Lower lobe of right lung (tissue), 2 donors: Measurements from ENCODE around the gene ENTR1. TPM values are rescaled to one million over a fixed set of nuclear protein-coding genes. Genes with fewer than 3 reads are reported as not detected.

Experiments
- ATAC-seq, 2 donors: fragments of 200-7000 bp; cut with Tn5 transposase; one replicate each; pipeline ENCODE4 v1.9.1; 2020 to 2022; ENCODE audit warnings: mild to moderate bottlenecking in 2 of 2, moderate library complexity in 2 of 2
- DNase-seq: peaks from one replicate; pipeline ENCODE4 v3.0.0-alpha.2; 2020
- H3K27ac ChIP-seq: fragments of 200-600 bp; one replicate; pipeline ENCODE4 v1.8.0; 2022
- H3K27me3 ChIP-seq: fragments of 200-600 bp; one replicate; pipeline ENCODE4 v1.8.0; 2022; ENCODE audit warnings: low read depth
- H3K36me3 ChIP-seq: fragments of 200-600 bp; one replicate; pipeline ENCODE4 v1.8.0; 2022; ENCODE audit warnings: mild to moderate bottlenecking
- H3K4me1 ChIP-seq: fragments of 200-600 bp; one replicate; pipeline ENCODE4 v1.8.0; 2022
- H3K4me3 ChIP-seq: fragments of 200-600 bp; one replicate; pipeline ENCODE4 v1.8.0; 2022; ENCODE audit warnings: mild to moderate bottlenecking
- H3K9me3 ChIP-seq: fragments of 200-600 bp; one replicate; pipeline ENCODE4 v1.8.0; 2022
- intact Hi-C: fragments of 100-400 bp; cut with DNase I; formaldehyde crosslinking; loops from one replicate; pipeline ENCODE4 v1.11.0; 2022
- total RNA-seq: library from RNA; stranded (reverse); fragmentation: NEBNext Ultra II Directional; extraction: Animal tissue kit (Norgen Biotek cat#: 25700); gene quantifications from one replicate; pipeline ENCODE4 v1.2.1, GENCODE V29; 2021
- TF ChIP-seq, protein P1 (sequence below): fragments of 200-600 bp; IDR thresholded peaks from one replicate; pipeline ENCODE4 v1.8.0; 2022; ENCODE audit warnings: antibody characterized with exemption, mild to moderate bottlenecking
- donor health status: DM: no; HTN: yes; CAD: no; lungs with severe emphysema.

Gene ENTR1
- total RNA-seq, 1 donor from 2014 or later: 34.3 TPM

- ATAC-seq (peak in 1 of 2 donors; percentile 35), DNase-seq (peak; percentile 40)
- Histone ChIP-seq H3K27ac (no peak overlapping the region), H3K36me3 (peaks cover 98% of the 10 kb centered on the region), H3K4me1 (no peaks in the 10 kb centered on the region), H3K27me3 (no peaks in the 10 kb centered on the region), H3K4me3 (no peak overlapping the region), H3K9me3 (no peaks in the 10 kb centered on the region)
- TF ChIP-seq, protein P1, sequence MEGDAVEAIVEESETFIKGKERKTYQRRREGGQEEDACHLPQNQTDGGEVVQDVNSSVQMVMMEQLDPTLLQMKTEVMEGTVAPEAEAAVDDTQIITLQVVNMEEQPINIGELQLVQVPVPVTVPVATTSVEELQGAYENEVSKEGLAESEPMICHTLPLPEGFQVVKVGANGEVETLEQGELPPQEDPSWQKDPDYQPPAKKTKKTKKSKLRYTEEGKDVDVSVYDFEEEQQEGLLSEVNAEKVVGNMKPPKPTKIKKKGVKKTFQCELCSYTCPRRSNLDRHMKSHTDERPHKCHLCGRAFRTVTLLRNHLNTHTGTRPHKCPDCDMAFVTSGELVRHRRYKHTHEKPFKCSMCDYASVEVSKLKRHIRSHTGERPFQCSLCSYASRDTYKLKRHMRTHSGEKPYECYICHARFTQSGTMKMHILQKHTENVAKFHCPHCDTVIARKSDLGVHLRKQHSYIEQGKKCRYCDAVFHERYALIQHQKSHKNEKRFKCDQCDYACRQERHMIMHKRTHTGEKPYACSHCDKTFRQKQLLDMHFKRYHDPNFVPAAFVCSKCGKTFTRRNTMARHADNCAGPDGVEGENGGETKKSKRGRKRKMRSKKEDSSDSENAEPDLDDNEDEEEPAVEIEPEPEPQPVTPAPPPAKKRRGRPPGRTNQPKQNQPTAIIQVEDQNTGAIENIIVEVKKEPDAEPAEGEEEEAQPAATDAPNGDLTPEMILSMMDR: no peak
- intact Hi-C loops: no loop called here
Observed at GRCh38 chr9:136455043-136456002, 44.9 kb upstream of the ENTR1 start.

DNA sequence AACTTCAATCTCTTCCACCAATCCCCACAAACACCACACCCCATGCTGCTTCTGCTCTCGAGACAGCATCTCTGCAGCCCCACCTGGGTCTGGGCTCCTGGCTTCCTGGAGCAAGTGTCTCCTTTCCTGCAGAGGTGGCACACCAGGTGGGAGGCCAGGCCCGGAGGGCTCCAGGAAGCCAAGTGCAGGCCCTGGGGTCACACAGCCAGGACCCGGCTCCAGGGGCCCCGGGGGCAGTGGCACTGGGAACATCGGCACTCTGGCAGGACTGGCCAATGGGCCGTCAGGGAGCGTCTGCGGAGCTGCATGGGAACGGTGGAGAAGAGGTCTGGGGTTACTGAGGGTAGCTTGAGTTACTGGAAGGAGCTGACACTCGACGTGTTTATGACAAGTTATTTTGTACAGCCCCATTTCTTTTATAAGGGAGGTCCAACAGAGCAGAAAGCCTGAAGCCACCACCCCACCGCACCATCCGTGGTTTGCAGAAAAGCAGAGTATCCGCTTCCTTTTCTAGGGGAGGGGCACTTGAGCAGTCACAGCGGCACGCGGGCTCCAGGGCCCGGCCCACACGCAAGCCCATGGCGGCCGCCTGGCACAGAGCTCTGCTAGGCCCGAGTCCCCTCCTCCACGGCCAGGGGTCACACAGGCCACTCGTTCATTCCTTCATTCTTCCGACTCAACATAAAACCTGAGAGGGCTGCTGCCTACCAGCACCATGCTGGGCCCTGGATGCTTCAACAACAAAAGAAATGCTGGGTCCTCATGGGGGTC, 43.8 kb upstream of the ENTR1 start:
- Histone ChIP-seq H3K9me3 (no peaks in the 10 kb centered on the region), H3K4me3 (no peak overlapping the region), H3K4me1 (no peaks in the 10 kb centered on the region), H3K36me3 (peaks cover 98% of the 10 kb centered on the region), H3K27ac (no peak overlapping the region), H3K27me3 (no peaks in the 10 kb centered on the region)
- ATAC-seq (peak; percentile 15 to 18), DNase-seq (peak; percentile 36)
- TF ChIP-seq, protein P1: no peak
- intact Hi-C loops: no loop called here

GRCh38 chr9:136453326-136453725, 42.9 kb upstream of the ENTR1 start:
- Histone ChIP-seq H3K4me3 (no peak overlapping the region), H3K36me3 (peaks cover 96% of the 10 kb centered on the region), H3K4me1 (no peaks in the 10 kb centered on the region), H3K9me3 (no peaks in the 10 kb centered on the region), H3K27me3 (no peaks in the 10 kb centered on the region), H3K27ac (no peak overlapping the region)
- DNase-seq (no peak), ATAC-seq (no peak)
- TF ChIP-seq, protein P1: no peak
- intact Hi-C loops: no loop called here

DNA sequence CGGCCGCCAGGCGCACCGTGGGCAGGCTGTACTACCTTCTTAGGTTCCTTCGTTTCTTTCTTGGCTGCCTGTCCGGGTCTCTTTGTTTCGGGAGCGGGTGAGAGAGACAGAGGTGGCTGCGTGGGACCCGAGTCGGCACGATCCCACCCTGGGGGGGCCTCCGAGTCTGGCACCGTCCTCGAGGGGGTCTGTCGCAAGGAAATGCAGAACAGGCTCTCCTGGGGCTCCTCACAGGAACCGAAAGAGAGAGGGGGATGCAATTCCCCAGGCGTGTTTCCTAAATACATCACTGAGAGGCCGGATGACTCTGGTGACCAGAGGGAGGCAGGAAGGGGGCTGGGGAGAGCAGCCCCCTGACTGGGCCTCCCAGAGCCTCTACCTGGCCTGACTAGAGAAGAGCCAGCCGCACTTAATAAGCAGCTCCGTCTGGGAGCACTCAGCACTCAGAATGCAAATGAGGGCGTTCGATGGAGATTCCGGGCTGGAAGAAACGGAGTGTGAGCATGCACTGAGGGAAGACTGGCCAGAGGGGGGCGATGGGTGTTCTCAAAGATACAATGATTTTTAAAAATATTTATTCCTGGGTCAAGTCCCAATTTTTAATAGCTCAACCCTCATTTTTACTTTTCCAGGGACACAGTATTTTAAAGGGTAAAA, 40.9 kb upstream of the ENTR1 start:
- H3K9me3 ChIP-seq: no peaks in the 10 kb centered on the region
- TF ChIP-seq, protein P1: no peak
- ATAC-seq: no peak
- intact Hi-C loops: no loop called here
- no peaks in the 10 kb centered on the region for H3K4me1 ChIP-seq
- DNase-seq: no peak
- H3K27ac ChIP-seq: no peak overlapping the region
- H3K4me3 ChIP-seq: no peak overlapping the region
- H3K27me3 ChIP-seq: no peaks in the 10 kb centered on the region
- H3K36me3 ChIP-seq: peaks cover 94% of the 10 kb centered on the region

- intact Hi-C loops: no loop called here
Observed at GRCh38 chr9:136448655-136449054, 38.2 kb upstream of the ENTR1 start.

More at GRCh38 chr9:136448655-136449054, 38.2 kb upstream of the ENTR1 start:
- Histone ChIP-seq H3K4me3 (no peak overlapping the region), H3K27ac (no peak overlapping the region), H3K9me3 (no peaks in the 10 kb centered on the region), H3K27me3 (no peaks in the 10 kb centered on the region), H3K36me3 (peaks cover 94% of the 10 kb centered on the region), H3K4me1 (no peaks in the 10 kb centered on the region)
- no peak for ATAC-seq
- DNase-seq: no peak
- TF ChIP-seq, protein P1: no peak
